ENCODE measurements around the gene BRINP3. TPM values are rescaled to one million over a fixed set of nuclear protein-coding genes. Genes with fewer than 3 reads are reported as not detected.

BRINP3 gene
- total RNA-seq, 1 donor from 2014 or later, result 2.1 TPM

DNA sequence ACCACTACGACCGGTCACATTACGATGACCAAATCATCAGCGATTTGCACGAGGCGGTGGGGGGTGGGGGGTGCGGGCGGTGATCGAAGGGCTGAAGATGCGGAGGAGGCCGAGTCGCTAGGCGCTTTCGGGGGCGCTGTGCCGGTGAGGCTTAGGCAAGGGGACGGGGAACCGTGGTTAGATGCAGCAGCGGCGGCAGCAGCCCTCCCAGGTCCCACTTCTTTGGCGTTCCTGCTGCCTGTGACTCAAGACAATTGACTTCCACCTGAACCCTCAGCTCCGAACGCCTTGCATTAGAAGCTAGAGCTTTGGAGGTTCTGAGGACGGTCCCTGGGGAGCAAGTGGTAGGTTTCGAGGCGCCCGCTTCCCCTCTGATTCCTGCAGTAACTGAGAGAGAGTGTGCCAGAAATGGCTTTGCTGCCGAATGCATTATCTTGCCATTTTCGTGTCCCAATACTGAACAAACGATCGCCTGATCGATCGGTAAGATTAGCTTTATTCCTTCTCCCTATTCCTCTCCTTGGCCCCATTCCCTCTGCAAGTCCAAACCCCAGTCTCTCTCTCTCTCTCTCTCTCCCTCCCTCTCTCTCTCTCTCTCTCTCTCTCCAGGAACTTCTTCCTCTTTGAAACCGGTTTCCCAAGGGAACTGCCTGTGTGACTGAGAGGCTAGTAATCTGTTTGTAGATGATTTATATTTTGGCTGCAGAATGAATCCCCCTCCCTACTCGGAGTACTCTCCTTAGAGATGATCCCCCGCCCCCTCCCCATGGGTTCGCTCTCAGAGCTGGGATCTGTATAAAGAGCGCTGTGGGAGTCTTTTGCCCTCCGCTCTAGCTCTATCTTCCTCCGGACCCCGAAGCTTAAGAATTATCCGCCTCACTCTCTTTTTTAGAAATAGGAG lies 735 bp upstream of the BRINP3 start:
- H3K36me3 ChIP-seq, result no peaks in the 10 kb centered on the region
- TF ChIP-seq, protein P1, sequence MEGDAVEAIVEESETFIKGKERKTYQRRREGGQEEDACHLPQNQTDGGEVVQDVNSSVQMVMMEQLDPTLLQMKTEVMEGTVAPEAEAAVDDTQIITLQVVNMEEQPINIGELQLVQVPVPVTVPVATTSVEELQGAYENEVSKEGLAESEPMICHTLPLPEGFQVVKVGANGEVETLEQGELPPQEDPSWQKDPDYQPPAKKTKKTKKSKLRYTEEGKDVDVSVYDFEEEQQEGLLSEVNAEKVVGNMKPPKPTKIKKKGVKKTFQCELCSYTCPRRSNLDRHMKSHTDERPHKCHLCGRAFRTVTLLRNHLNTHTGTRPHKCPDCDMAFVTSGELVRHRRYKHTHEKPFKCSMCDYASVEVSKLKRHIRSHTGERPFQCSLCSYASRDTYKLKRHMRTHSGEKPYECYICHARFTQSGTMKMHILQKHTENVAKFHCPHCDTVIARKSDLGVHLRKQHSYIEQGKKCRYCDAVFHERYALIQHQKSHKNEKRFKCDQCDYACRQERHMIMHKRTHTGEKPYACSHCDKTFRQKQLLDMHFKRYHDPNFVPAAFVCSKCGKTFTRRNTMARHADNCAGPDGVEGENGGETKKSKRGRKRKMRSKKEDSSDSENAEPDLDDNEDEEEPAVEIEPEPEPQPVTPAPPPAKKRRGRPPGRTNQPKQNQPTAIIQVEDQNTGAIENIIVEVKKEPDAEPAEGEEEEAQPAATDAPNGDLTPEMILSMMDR (IDR thresholded peaks at IDR 0.05), result no peak
- DNase-seq (no peak), ATAC-seq (peak; percentile 51 to 53)
- no peaks in the 10 kb centered on the region for H3K4me1 ChIP-seq
- H3K27ac ChIP-seq, result no peak overlapping the region
- H3K27me3 ChIP-seq (ENCODE audit: low read depth), result peaks cover 42% of the 10 kb centered on the region
- H3K4me3 ChIP-seq, result peak overlapping the region; percentile 37
- H3K9me3 ChIP-seq, result no peaks in the 10 kb centered on the region
- intact Hi-C loops (cut with DNase I), result no loop called here

DNA sequence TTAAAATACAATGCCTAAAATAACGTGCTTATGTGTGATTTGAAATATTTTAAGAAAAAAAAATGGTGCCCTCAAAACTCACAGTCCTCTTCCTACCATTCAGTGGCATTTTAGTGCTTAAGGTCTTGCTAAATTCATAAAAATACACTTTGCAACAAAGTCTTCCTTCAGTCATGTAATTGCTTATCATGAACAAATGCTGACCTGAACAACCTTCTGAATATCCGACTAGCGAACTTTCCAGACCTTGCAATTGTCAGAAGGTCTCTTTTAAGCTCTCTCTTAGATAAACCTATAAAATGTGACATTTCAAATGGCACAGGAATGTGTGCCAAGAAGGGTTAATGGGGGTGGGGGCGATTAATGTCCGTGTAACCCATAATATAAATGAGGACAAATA lies 858 bp downstream of the BRINP3 start:
- no peaks in the 10 kb centered on the region for H3K36me3 ChIP-seq
- intact Hi-C loops (cut with DNase I), result no loop called here
- no peak overlapping the region for H3K27ac ChIP-seq
- TF ChIP-seq, protein P1 (IDR thresholded peaks at IDR 0.05), result no peak
- H3K27me3 ChIP-seq (ENCODE audit: low read depth), result peaks cover 42% of the 10 kb centered on the region
- no peak for ATAC-seq
- H3K9me3 ChIP-seq, result no peaks in the 10 kb centered on the region
- H3K4me3 ChIP-seq, result no peak overlapping the region
- H3K4me1 ChIP-seq, result no peaks in the 10 kb centered on the region
- DNase-seq, result no peak

DNA sequence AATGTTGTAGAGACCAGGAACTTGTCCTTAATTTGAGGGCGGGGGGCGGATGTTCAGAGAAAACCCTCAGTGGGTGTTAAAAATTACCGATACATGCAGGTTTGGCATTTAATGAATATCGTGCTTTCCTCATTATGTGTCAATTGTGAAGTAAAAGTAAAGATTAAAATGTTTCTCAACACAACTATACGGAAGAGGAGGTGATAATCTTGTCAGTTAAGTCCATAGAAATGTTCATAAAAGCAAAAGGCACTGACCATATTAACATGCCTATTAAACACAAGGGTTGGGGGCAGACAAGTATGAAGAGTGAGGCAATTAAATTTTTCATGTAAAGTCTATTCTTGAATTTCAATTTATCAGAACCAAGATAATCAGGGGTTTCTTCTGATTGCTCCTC lies 1.3 kb downstream of the BRINP3 start:
- Histone ChIP-seq H3K27ac (no peak overlapping the region), H3K4me1 (no peaks in the 10 kb centered on the region), H3K27me3 (ENCODE audit: low read depth) (peaks cover 42% of the 10 kb centered on the region), H3K36me3 (no peaks in the 10 kb centered on the region), H3K4me3 (no peak overlapping the region), H3K9me3 (no peaks in the 10 kb centered on the region)
- ATAC-seq (no peak), DNase-seq (no peak)
- TF ChIP-seq, protein P1 (IDR thresholded peaks at IDR 0.05), result no peak
- intact Hi-C loops (cut with DNase I), result no loop called here

DNA sequence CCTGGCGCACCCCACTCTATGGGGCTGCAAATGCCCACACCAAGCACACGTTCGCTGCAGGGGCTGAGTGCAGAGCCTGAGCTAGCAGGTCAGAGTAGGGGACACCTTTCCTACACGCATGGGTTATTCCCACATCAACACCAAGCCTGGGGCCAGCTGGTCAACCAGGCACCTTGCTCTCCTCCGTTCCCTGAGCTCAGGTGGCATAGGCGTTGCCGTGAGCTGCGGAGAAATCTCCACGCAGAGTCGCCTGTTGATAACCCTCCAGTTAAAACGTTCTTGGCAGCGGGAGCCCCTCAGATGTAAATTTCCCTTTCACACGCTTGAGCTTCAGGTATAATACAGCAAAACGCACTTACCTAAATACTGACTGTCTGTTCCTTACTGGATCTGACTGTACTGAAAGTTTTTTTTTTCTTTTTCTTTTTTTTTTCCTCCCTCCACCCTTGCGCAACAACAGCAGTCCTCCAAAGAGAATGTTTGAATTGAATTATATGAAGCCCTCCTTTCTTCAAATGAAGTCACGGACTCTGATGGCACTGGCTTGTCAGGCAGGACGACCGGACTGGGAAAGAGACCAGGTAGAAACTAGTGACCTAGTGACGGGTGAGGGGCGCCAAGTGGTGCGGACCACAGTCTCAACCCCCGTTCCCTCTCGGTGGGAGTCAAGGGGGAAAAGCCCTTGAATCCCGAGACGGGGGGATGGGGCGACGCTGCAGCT lies 2.1 kb downstream of the BRINP3 start:
- intact Hi-C loops (cut with DNase I), result no loop called here
- H3K27me3 ChIP-seq (ENCODE audit: low read depth), result peaks cover 42% of the 10 kb centered on the region

DNA sequence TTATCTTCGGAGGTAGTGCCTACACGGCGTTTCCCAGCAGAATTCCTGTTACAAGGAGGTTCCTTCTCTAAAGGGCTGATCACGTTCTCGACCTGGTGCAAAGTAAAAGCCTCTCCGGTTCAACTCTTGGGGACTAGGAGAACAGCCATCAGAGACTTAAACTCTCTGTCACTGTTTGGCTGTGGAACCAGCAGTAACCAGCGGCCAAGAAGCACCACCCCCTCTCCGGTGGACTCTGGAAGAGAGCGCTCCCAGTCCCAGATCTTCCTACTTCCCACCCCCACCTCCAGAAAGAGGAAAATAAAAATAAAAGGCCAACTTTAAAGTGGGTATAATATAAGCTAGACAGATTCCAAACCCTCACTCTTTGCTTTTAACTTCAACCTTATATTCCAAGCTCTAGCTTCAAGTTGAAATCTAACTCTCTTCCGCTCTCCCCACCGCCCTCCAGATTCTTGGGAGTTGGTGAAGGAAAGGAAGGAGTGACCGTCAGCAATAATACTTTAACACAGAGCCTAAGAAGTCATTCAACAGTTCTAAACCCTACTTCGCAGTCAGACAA lies 2.9 kb downstream of the BRINP3 start:
- Histone ChIP-seq H3K27ac (no peak overlapping the region), H3K4me1 (no peaks in the 10 kb centered on the region), H3K27me3 (ENCODE audit: low read depth) (peaks cover 41% of the 10 kb centered on the region), H3K4me3 (no peak overlapping the region), H3K36me3 (no peaks in the 10 kb centered on the region), H3K9me3 (no peaks in the 10 kb centered on the region)
- TF ChIP-seq, protein P1 (IDR thresholded peaks at IDR 0.05), result no peak
- DNase-seq (no peak), ATAC-seq (peak in 1 of 2 donors; percentile 32)
- intact Hi-C loops (cut with DNase I), result no loop called here

More for the DNA sequence above, 2.1 kb downstream of the BRINP3 start:
- TF ChIP-seq, protein P1 (IDR thresholded peaks at IDR 0.05), result no peak
- H3K9me3 ChIP-seq, result no peaks in the 10 kb centered on the region
- H3K27ac ChIP-seq, result no peak overlapping the region
- H3K4me1 ChIP-seq, result no peaks in the 10 kb centered on the region
- peak; percentile 32 to 39 for ATAC-seq
- no peaks in the 10 kb centered on the region for H3K36me3 ChIP-seq
- no peak overlapping the region for H3K4me3 ChIP-seq
- peak; percentile 32 for DNase-seq
